Breast epithelium (tissue), 3 donors: ENCODE measurements around the gene COL15A1.

ENCODE experiments used
- POLR2A ChIP-seq: fragments of 450-650 bp; IDR thresholded peaks from one replicate; pipeline ENCODE4 v1.6.1; 2016; ENCODE audit warnings: antibody characterized with exemption, mild to moderate bottlenecking, moderate library complexity
- POLR2AphosphoS5 ChIP-seq, 3 donors: sonication (generic); formaldehyde crosslinking; IDR thresholded peaks; one replicate each; pipeline ENCODE4 v1.6.1; 2017; ENCODE audit warnings: antibody characterized with exemption in 3 of 3
- TF ChIP-seq, protein P1 (sequence below), 3 donors: fragments of 450-650 bp; IDR thresholded peaks; one replicate each; pipeline ENCODE4 v1.5.1; 2016 to 2017; ENCODE audit warnings: antibody characterized with exemption in 3 of 3, mild to moderate bottlenecking in 3 of 3, moderate library complexity in 3 of 3

DNA sequence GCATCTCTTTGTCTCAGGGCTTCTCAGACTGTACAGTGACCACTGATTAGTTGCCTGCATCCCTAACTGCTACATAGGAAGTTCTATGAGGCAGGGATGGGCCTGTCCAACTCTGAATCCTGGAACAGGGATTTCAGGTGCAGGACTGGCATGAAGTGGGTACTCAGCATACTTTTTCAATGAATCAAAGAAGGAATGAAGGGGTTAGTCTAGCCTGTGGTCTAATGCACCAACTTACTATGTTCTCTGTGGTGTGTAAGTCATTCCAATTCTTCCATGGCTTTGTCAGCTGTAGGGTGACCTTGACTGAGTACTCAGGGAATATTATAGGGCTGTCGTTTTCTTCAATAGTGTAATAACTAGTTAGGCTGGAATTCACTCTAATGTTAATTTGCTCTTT is 8.3 kb downstream of the COL15A1 start:
- no peak for TF ChIP-seq POLR2A
- TF ChIP-seq, protein P1, sequence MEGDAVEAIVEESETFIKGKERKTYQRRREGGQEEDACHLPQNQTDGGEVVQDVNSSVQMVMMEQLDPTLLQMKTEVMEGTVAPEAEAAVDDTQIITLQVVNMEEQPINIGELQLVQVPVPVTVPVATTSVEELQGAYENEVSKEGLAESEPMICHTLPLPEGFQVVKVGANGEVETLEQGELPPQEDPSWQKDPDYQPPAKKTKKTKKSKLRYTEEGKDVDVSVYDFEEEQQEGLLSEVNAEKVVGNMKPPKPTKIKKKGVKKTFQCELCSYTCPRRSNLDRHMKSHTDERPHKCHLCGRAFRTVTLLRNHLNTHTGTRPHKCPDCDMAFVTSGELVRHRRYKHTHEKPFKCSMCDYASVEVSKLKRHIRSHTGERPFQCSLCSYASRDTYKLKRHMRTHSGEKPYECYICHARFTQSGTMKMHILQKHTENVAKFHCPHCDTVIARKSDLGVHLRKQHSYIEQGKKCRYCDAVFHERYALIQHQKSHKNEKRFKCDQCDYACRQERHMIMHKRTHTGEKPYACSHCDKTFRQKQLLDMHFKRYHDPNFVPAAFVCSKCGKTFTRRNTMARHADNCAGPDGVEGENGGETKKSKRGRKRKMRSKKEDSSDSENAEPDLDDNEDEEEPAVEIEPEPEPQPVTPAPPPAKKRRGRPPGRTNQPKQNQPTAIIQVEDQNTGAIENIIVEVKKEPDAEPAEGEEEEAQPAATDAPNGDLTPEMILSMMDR (IDR thresholded peaks at IDR 0.05): no peak
- TF ChIP-seq POLR2AphosphoS5 (IDR thresholded peaks at IDR 0.05): no peak
